Sigmoid colon (tissue), 7 donors: ENCODE measurements around the gene PAK4. TPM values are rescaled to one million over a fixed set of nuclear protein-coding genes. Genes with fewer than 3 reads are reported as not detected.

Experiments
- DNase-seq: peaks from one replicate; pipeline ENCODE4 v3.0.0-alpha.2; 2019
- H3K27ac ChIP-seq, 4 donors: fragments of 200-600 bp; sonication (generic); one replicate each; pipeline ENCODE4 v1.5.1; 2016 to 2019; ENCODE audit warnings: mild to moderate bottlenecking in 1 of 4
- H3K27me3 ChIP-seq, 3 donors: fragments of 200-600 bp; sonication (generic); one replicate each; pipeline ENCODE4 v1.5.1; 2019; ENCODE audit warnings: mild to moderate bottlenecking in 1 of 3
- H3K36me3 ChIP-seq, 4 donors: fragments of 200-600 bp; sonication (generic); one replicate each; pipeline ENCODE4 v1.5.1; 2016 to 2019
- H3K4me1 ChIP-seq, 4 donors: fragments of 200-600 bp; sonication (generic); one replicate each; pipeline ENCODE4 v1.5.1; 2017 to 2019
- H3K4me3 ChIP-seq, 4 donors: fragments of 200-600 bp; sonication (generic); one replicate each; pipeline ENCODE4 v1.5.1; 2017 to 2019; ENCODE audit warnings: mild to moderate bottlenecking in 2 of 4, moderate library complexity in 1 of 4
- H3K9me3 ChIP-seq, 4 donors: fragments of 200-600 bp in 3 of 4; sonication (generic) in 3 of 4; one replicate each; pipeline versions ENCODE4 v1.5.1 to v1.6.1; 2013 to 2019
- CTCF ChIP-seq, 4 experiments: fragments of 450-650 bp in 3 of 4; fragments of 200-600 bp in 1 of 4; IDR thresholded peaks; one replicate each; pipeline ENCODE4 v1.5.1; 2016 to 2019; ENCODE audit warnings: antibody characterized with exemption in 4 of 4, mild to moderate bottlenecking in 3 of 4, moderate library complexity in 2 of 4
- EP300 ChIP-seq, 4 donors: sonication (generic); formaldehyde crosslinking; IDR thresholded peaks; one replicate each; pipeline ENCODE4 v1.6.1; 2017; ENCODE audit warnings: antibody characterized with exemption in 4 of 4
- POLR2A ChIP-seq, 2 donors: fragments of 450-650 bp; IDR thresholded peaks; one replicate each; pipeline ENCODE4 v1.6.1; 2016; ENCODE audit warnings: antibody characterized with exemption in 2 of 2, mild to moderate bottlenecking in 2 of 2, moderate library complexity in 2 of 2
- POLR2AphosphoS5 ChIP-seq, 4 donors: sonication (generic); formaldehyde crosslinking; IDR thresholded peaks; one replicate each; pipeline ENCODE4 v1.6.1; 2017; ENCODE audit warnings: antibody characterized with exemption in 4 of 4
- WGBS, 2 donors: extraction: QIAGEN DNeasy Blood & Tissue Kit; methylation state at CpG; one replicate each; pipeline ENCODE4 v1.1.7; 2013; 5-methylcytosine and 5-hydroxymethylcytosine counted together
- intact Hi-C: fragments of 100-400 bp; cut with DNase I; formaldehyde crosslinking; loops from one replicate; pipeline ENCODE4 v1.15.1; 2023
- polyA plus RNA-seq, 3 donors: library from polyadenylated mRNA; stranded (reverse); fragments of 200-250 nt; gene quantifications; one replicate each; pipeline ENCODE4 v1.2.3, GENCODE V29; 2013
- total RNA-seq, 4 donors: library from RNA; depleted of rRNA; stranded (reverse); fragments of >200 nt; gene quantifications; one replicate each; pipeline ENCODE4 v1.1.0, GENCODE V29; 2016
- donor health status: healthy with polysubstance abuse.
- donor health status: Bipolar disorder and iron deficiency.
- donor health status: healthy.

PAK4 gene
- total and polyA plus RNA-seq, 7 donors, result 6.2 to 62.0 (median 27.1) TPM

GRCh38 chr19:39157275-39157996 lies 31.9 kb downstream of the PAK4 start:
- intact Hi-C loops, result no loop called here
- Histone ChIP-seq H3K9me3 (no peaks in the 10 kb centered on the region), H3K4me3 (no peak overlapping the region), H3K27me3 (no peaks in the 10 kb centered on the region), H3K36me3 (peaks cover 0 to 5% (median 0%) of the 10 kb centered on the region in 4 donors), H3K4me1 (peaks cover 0 to 65% (median 59%) of the 10 kb centered on the region in 4 donors), H3K27ac (peak overlapping the region in 1 of 4 donors; percentile 8)
- WGBS, 2 donors, result 78 to 81% methylated on average over 23 of the region's 23 CpGs
- DNase-seq, result no peak
- TF ChIP-seq EP300 (IDR thresholded peaks at IDR 0.05), result no peak
- no peak for TF ChIP-seq POLR2A (IDR thresholded peaks at IDR 0.05)
- no peak for TF ChIP-seq CTCF (IDR thresholded peaks at IDR 0.05)
- no peak for TF ChIP-seq POLR2AphosphoS5 (IDR thresholded peaks at IDR 0.05)

GRCh38 chr19:39157997-39158389 lies 32.4 kb downstream of the PAK4 start:
- no peaks in the 10 kb centered on the region for H3K27me3 ChIP-seq
- intact Hi-C loops, result no loop called here
- peaks cover 0 to 5% (median 0%) of the 10 kb centered on the region in 4 donors for H3K36me3 ChIP-seq
- no peak overlapping the region for H3K27ac ChIP-seq
- WGBS, 2 donors, result 94 to 95% methylated on average over 15 of the region's 15 CpGs
- H3K9me3 ChIP-seq, result no peaks in the 10 kb centered on the region
- peaks cover 0 to 65% (median 59%) of the 10 kb centered on the region in 4 donors for H3K4me1 ChIP-seq
- no peak for DNase-seq
- TF ChIP-seq EP300 (IDR thresholded peaks at IDR 0.05), result no peak
- TF ChIP-seq POLR2AphosphoS5 (IDR thresholded peaks at IDR 0.05), result no peak
- no peak for TF ChIP-seq CTCF (IDR thresholded peaks at IDR 0.05)
- TF ChIP-seq POLR2A (IDR thresholded peaks at IDR 0.05), result no peak
- H3K4me3 ChIP-seq, result no peak overlapping the region

- Histone ChIP-seq H3K9me3 (no peaks in the 10 kb centered on the region), H3K4me1 (peaks cover 0 to 65% (median 59%) of the 10 kb centered on the region in 4 donors), H3K27ac (no peak overlapping the region), H3K36me3 (peaks cover 0 to 5% (median 0%) of the 10 kb centered on the region in 4 donors), H3K4me3 (no peak overlapping the region), H3K27me3 (no peaks in the 10 kb centered on the region)
- no peak for TF ChIP-seq POLR2AphosphoS5 (IDR thresholded peaks at IDR 0.05)
- TF ChIP-seq EP300 (IDR thresholded peaks at IDR 0.05), result no peak
- no peak for TF ChIP-seq POLR2A (IDR thresholded peaks at IDR 0.05)
- no peak for TF ChIP-seq CTCF (IDR thresholded peaks at IDR 0.05)
- no peak for DNase-seq
- intact Hi-C loops, result no loop called here
- WGBS, 2 donors, result 72 to 87% methylated on average over 12 of the region's 12 CpGs
Observed at GRCh38 chr19:39158646-39159260, 33.2 kb downstream of the PAK4 start.

- peak overlapping the region; percentile 58 to 73 (median 70) for H3K27ac ChIP-seq
- TF ChIP-seq EP300 (IDR thresholded peaks at IDR 0.05), result no peak
- TF ChIP-seq CTCF (IDR thresholded peaks at IDR 0.05), result no peak
- TF ChIP-seq POLR2A (IDR thresholded peaks at IDR 0.05), result no peak
- no peak for TF ChIP-seq POLR2AphosphoS5 (IDR thresholded peaks at IDR 0.05)
- H3K4me1 ChIP-seq, result peaks cover 0 to 57% (median 51%) of the 10 kb centered on the region in 4 donors
- H3K36me3 ChIP-seq, result peaks cover 0 to 5% (median 0%) of the 10 kb centered on the region in 4 donors
- H3K27me3 ChIP-seq, result no peaks in the 10 kb centered on the region
- no peaks in the 10 kb centered on the region for H3K9me3 ChIP-seq
- 51 to 55% methylated on average over 8 of the region's 8 CpGs for WGBS, 2 donors
- peak; percentile 87 for DNase-seq
- intact Hi-C loops, result no loop called here
- no peak overlapping the region for H3K4me3 ChIP-seq
Observed at GRCh38 chr19:39160523-39160861, 34.9 kb downstream of the PAK4 start.
